Activated CD4-positive, alpha-beta T cell treated with anti-CD3 and anti-CD28 coated beads, Interleukin-10, Interleukin-2, amounts not matched to agents 100 ng/mL and 50 ng/mL, durations not matched to agents 16 hours and 8 hours (primary cell): ENCODE measurements around the gene CAMKK1.

Source experiments
- DNase-seq: peaks from one replicate; pipeline ENCODE4 v3.0.0-alpha.2; 2020

CAMKK1 gene

GRCh38 chr17:3895354-3895753 is 2.5 kb upstream of the CAMKK1 start:
- no peak for DNase-seq

DNA sequence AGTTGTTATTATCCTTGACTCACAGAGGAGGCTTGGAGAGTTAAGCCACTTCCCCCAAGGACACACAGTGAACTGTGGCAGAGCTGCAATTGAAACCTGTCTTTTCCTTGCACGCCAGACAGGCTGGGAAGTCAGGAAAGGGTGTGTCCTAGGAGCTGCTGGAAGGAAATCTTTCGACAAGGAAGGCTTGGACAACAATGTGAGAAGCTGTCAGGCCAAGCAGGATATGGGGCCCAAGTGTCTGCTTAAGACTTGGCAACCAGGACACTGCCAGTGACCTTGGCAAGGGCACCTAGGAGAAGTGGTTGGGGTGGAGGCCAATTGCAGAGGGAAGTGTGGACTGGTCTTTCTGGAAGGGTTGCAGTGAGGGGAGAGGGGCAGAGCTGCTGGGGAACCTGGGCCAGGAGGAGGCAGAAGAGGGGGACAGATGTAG is 2.1 kb upstream of the CAMKK1 start:
- DNase-seq, result no peak

- DNase-seq, result no peak
These were observed 1.3 kb upstream of the CAMKK1 start for GRCh38 chr17:3894188-3894587.

GRCh38 chr17:3893720-3894116 is 865 bp upstream of the CAMKK1 start:
- DNase-seq, result no peak

GRCh38 chr17:3892095-3892998 is 506 bp downstream of the CAMKK1 start:
- peak; percentile 60 for DNase-seq

- DNase-seq, result no peak
These were observed 1.2 kb downstream of the CAMKK1 start for GRCh38 chr17:3891626-3892094.

GRCh38 chr17:3890878-3891219 is 2.0 kb downstream of the CAMKK1 start:
- DNase-seq, result no peak

DNA sequence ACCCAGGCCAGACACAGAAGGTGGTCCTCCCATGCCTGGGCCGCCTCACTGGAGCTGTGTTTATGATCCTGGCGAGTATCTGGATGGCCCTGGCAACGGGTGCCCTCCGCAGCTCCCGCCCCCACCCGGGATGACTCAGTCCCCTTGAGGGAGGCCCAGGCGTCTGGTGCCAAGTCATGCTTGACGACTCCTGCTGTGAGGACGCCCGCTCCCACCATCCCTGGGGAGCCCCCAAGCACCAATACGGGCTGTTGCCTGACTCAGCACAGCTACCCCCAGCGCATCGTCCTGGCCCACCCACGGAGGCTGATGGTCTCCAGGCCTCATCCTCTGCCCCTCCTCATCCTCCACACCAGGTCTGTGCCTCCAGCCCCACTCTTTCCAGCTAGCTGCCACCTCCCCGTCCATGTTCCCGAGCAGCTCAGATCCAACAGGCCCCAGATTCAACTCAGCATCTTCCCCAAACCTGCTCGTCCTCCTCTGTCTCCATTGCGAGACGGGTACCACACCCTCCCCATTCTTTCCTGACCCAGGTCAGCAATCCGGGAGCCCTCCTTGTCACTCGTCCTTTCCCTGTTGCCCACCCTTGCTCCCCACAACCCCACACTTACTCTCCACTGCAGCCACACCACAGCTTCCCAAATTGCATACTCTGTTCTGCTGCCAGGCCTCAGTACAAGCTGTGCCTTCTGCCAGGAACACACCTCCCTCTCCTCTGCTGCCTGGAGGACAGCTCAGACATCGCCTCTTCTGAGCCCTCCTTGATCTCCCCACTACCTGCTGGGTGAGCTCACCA is 2.6 kb downstream of the CAMKK1 start:
- no peak for DNase-seq

- no peak for DNase-seq
These were observed 3.4 kb downstream of the CAMKK1 start for GRCh38 chr17:3889325-3890012.

- no peak for DNase-seq
These were observed 4.3 kb downstream of the CAMKK1 start for GRCh38 chr17:3888343-3889171.

DNA sequence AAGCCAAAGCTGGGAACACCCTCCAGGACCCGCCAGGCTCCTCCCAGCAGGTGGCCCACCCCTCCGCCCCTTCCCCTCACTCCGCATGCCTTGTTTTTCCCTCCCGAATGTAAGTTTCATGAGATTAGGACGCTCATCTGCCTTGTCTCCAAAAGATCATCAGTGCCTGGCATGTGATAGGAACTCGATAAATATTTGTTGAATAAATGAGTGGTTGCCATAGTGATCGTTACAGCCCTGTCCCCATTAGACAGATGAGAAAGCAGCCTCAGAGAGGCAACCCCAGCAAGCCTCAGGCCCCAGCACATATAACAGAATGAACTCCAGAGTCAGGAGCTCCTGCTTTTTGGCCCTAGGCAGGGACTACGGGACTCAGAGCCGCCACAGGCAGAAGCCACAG is 5.0 kb downstream of the CAMKK1 start:
- no peak for DNase-seq

DNA sequence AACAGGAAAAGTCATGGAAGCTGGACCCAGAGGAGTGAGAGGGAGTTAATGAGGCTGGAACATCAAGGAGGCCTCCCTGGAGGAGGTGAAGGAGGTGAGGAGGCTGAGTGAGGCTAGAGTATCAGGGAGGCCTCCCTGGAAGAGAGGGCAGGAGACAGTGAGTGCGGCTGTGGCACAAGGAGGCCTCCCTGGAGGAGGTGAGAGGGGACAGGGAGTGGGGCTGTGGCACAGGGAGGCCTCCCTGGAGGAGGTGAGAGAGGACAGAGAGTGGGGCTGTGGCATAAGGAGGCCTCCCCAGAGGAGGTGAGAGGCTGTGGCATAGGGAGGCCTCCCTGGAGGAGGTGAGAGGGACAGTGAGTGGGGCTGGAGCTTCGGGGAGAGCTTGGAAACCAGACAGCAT is 5.5 kb downstream of the CAMKK1 start:
- no peak for DNase-seq

DNA sequence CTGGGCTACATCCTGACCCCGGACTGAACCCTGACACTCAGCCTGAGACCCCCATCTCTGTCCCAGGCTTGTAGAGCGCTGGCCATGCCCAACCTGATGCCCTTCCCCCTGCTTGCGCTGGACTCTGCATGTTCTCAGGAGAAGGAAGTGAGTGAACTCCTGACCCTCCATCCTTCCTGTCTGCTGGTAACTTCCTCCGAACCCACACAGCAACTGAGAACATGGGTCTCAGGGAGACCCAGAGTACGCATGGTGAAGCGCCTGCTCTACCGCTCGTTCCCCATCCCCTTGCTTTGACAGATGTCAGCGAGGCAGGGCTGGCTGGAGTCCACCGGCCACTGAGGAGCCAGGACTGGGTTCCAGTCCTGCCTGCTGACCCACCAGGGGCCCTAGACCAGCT is 6.1 kb downstream of the CAMKK1 start:
- peak; percentile 24 for DNase-seq

DNA sequence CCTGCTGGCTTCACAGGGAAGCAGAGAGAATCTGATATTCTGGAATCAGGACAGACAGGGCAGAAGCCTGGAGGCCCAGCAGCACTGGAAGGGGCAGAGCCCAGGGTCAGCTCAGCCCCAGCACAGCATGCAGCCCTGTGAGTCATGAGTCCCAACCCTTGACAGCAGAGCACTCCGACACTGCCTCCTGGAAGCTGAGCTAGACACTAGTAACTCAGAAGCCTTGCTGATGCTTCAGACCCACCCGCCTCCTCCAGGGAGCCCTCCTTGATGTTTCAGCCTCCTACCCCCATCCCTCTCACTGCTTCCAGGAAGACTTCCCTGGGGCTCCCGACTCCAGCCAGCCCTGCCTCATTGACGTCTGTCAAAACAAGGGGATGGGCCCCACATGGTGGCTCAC is 6.9 kb downstream of the CAMKK1 start:
- no peak for DNase-seq

GRCh38 chr17:3885271-3885670 is 7.6 kb downstream of the CAMKK1 start:
- no peak for DNase-seq

DNA sequence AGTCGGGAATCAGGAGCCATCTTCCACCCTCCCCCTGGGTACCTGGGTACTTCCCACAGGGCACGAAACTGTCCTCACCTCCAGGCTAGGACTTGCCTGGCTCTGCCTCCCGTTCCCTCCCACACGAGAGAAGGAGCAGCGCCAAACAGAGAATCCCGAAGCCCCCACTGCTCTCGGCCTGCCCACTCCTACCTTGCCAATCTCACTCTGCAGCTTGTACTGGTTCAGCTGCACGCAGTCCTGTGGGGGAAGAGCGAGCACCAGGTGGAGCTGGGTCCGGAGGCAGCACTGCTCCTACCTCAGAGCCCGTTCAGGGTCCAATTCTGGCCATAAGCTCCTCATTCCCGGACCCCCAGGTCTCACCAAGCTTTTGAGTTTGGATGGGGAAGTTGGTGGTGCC is 8.7 kb downstream of the CAMKK1 start:
- no peak for DNase-seq

GRCh38 chr17:3882276-3882675 is 10.6 kb downstream of the CAMKK1 start:
- DNase-seq, result no peak

DNA sequence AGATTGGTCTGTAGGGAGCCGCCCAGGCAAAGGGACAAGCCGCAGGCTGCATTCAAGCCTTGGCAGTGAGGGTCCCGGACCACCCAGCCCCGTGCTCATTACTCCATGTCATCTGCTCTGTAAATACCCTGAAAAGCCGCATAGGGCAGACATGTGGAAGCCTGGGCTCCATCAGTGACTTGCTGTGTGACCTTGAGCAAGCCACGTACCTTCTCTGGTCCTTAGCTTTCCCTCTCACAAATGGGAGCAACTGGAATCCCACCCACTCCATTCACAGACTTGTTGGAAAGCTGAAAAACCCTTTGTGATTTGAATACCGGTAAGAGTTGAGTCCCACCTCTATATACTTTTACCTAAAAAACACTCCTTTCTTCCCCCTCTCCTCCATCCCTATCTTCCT is 11.9 kb downstream of the CAMKK1 start:
- no peak for DNase-seq

DNA sequence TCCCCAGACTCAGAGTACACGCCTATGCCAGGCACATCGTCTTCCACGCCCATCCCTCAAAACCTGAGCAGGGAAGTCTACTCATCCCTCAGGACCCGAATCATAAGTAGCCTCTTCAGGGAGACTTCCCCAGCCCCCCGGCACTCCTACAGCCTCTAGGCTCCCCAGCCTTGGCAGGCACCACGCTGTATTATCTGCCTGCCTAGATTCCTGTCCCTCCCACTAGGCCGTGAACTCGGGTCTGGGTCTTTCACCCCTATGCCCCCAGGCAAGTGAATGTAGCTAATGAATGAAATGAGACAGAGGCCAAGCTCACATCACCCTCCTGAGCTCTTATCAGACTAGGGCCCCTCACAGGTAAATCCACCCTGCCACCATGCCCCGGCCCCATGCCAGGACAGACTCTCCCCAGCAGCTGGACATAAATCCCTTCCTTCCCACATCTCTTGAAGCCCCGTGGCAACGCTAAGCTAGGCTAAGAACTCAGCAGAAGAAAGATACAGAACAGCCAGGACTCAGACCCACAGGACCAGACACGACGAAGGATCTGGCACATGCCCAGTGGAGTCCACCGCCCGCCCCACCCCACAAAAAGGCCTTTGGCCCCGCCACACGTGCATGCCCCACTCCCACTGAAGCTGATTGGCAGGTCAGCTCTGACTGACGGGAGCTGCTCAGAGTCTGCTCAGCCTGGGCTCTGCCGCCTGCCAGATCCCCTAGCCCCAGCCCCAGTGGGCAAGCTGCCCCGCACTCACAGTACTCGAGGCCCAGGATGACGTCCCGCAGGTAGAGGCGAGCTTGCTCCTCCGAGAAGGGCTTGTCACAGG is 13.0 kb downstream of the CAMKK1 start:
- no peak for DNase-seq

GRCh38 chr17:3879186-3879585 is 13.7 kb downstream of the CAMKK1 start:
- no peak for DNase-seq

DNA sequence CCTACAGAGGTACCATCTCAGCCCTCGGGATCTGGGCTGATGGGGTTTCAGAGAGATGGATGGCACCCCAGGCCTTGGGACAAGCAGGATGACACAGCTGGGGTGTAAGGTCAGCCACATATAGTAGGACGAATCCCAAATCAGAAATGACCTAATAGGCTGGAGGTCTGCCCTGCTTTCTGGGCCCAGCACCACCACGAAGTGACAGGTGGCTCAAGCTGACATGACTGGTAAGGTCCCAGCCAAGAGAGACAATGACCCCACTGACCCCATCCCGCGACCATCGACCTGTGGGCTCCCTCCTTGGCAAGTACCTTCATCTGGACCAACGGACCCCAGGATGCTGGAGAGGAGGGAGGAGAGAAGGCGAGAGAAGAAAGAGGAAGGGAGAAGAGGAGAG is 15.6 kb downstream of the CAMKK1 start:
- no peak for DNase-seq

DNA sequence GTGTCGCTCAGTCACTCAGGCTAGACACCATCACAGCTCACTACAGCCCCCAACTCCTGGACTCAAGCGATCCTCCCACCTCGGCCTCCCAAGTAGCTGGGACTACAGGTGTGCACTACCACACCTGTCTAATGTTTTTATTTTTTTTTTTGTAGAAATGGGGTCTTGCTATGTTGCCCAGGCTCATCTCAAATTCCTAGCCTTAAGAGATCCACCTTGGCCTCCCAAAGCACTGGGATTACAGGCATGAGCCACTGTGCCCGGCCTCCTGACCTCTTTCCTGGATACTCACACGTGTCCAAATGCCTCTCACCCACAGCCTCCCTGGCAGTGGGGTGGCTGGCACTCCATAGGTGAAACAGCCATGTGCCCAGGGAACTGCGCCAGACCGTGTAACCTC is 17.5 kb downstream of the CAMKK1 start:
- DNase-seq, result no peak
